Neutrophil (primary cell): ENCODE data around the gene BCAS3.

Experiments
- H3K27ac ChIP-seq: fragments of 200-600 bp; sonication (generic); 2 replicates; pipeline ENCODE4 v1.5.1; 2016; ENCODE audit warnings: mild to moderate bottlenecking, moderate library complexity
- H3K27me3 ChIP-seq: fragments of 200-600 bp; sonication (generic); 2 replicates; pipeline ENCODE4 v1.6.0; 2016; ENCODE audit warnings: mild to moderate bottlenecking
- H3K36me3 ChIP-seq: fragments of 200-600 bp; sonication (generic); 2 replicates; pipeline ENCODE4 v1.5.1; 2017
- H3K4me1 ChIP-seq, 2 experiments: fragments of 200-600 bp in 1 of 2; sonication (generic) in 1 of 2; 1 replicate in 1 of 2; 2 replicates in 1 of 2; pipeline versions ENCODE4 v1.5.1 to v1.6.1; 2013 to 2016; ENCODE audit warnings: low read depth in 1 of 2, low read length in 1 of 2, mild to moderate bottlenecking in 1 of 2, moderate library complexity in 1 of 2; ENCODE audit not compliant: control insufficient read depth in 1 of 2, insufficient read depth in 1 of 2
- H3K4me3 ChIP-seq, 2 experiments: fragments of 200-600 bp in 1 of 2; sonication (generic) in 1 of 2; 1 replicate in 1 of 2; 2 replicates in 1 of 2; pipeline ENCODE4 v1.5.1; 2013 to 2016; ENCODE audit warnings: low read depth in 1 of 2, low read length in 1 of 2, mild to moderate bottlenecking in 1 of 2, moderate library complexity in 1 of 2
- H3K9me3 ChIP-seq: fragments of 200-600 bp; sonication (generic); 2 replicates; pipeline ENCODE4 v1.5.1; 2016
- TF ChIP-seq, protein P1 (sequence below): fragments of 200-600 bp; sonication (generic); IDR thresholded peaks from 2 replicates; pipeline ENCODE4 v1.5.1; 2016; ENCODE audit warnings: antibody characterized with exemption

Gene BCAS3

DNA sequence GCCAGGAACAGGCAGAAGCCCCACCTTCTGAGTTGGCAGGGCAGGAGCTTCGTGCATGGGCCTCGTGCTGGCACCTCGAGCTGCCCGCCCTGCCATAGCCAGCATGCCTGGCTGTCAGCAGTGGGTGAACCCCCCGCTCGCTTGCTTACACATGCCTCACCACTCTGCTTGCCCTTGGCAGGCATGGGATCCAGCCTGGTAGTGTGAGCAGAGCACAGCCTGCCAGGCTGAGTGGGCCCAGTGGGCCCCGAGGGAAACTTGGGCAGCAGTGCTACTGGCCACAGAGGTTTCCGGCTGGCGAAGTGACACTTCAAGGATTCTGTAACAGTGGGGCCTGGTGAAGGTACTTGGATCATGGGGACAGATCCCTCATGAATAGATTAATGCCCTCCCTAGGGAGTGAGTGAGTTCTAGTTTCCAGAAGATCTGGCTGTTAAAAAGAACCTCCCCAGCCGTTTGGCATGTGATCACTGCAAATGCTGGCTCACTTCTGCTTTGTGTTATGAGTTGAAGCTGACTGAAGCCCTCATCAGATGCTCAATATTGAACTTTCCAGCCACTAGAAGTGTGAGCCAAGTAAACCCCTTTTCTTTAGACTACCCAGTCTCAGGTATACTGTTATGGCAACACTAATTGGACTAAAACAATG lies 114.7 kb downstream of the BCAS3 start:
- TF ChIP-seq, protein P1, sequence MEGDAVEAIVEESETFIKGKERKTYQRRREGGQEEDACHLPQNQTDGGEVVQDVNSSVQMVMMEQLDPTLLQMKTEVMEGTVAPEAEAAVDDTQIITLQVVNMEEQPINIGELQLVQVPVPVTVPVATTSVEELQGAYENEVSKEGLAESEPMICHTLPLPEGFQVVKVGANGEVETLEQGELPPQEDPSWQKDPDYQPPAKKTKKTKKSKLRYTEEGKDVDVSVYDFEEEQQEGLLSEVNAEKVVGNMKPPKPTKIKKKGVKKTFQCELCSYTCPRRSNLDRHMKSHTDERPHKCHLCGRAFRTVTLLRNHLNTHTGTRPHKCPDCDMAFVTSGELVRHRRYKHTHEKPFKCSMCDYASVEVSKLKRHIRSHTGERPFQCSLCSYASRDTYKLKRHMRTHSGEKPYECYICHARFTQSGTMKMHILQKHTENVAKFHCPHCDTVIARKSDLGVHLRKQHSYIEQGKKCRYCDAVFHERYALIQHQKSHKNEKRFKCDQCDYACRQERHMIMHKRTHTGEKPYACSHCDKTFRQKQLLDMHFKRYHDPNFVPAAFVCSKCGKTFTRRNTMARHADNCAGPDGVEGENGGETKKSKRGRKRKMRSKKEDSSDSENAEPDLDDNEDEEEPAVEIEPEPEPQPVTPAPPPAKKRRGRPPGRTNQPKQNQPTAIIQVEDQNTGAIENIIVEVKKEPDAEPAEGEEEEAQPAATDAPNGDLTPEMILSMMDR, result no peak
- no peak overlapping the region for H3K4me3 ChIP-seq

DNA sequence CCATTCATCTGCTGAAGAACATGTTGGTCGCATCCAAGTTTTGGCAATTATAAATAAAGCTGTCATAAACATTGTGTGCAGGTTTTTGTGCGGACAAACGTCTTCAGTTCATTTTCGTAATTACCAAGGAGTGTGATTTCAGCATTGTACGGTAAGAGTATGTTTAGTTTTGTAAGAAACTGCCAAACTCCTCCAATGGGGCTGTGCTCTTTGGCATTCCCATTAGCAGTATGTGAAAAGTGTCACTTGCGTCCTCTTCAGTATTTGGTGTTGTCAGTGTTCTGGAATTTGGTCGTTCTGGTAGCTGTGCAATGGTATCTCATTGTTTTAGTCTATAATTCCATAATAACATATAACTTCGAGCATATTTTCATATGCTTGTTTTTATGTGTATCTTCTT lies 120.9 kb downstream of the BCAS3 start:
- no peaks in the 10 kb centered on the region for H3K36me3 ChIP-seq
- no peak overlapping the region for H3K4me3 ChIP-seq
- H3K27ac ChIP-seq, result no peak overlapping the region
- TF ChIP-seq, protein P1, result no peak
- no peaks in the 10 kb centered on the region for H3K27me3 ChIP-seq
- no peaks in the 10 kb centered on the region for H3K9me3 ChIP-seq
- H3K4me1 ChIP-seq, result no peaks in the 10 kb centered on the region

More for the DNA sequence above, 114.7 kb downstream of the BCAS3 start:
- no peaks in the 10 kb centered on the region for H3K27me3 ChIP-seq
- H3K4me1 ChIP-seq, result no peaks in the 10 kb centered on the region
- no peaks in the 10 kb centered on the region for H3K9me3 ChIP-seq
- H3K36me3 ChIP-seq, result no peaks in the 10 kb centered on the region
- no peak overlapping the region for H3K27ac ChIP-seq

- Histone ChIP-seq H3K4me1 (no peaks in the 10 kb centered on the region), H3K9me3 (no peaks in the 10 kb centered on the region), H3K4me3 (no peak overlapping the region), H3K36me3 (no peaks in the 10 kb centered on the region), H3K27ac (no peak overlapping the region), H3K27me3 (no peaks in the 10 kb centered on the region)
- TF ChIP-seq, protein P1, result no peak
Measured at GRCh38 chr17:60802377-60802776, 124.7 kb downstream of the BCAS3 start.

DNA sequence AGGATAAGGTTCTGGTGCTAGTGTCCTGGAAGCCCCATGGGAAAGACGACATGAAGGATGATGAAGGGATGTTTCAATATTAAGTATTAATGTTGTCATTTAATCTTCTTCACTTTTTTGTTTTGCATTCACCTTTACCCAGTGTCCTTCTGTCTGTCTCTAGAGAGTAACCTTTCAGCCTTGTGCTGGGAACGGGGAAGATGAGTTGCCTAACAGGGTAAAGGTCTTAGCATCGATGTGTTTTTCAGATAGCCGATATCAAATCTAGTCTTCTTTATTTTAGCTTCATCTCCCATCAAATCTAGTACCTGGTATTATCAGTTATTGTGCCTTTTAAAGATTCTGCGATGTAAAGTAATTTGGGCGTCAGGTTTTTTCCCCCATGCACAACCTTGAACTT lies 125.4 kb downstream of the BCAS3 start:
- Histone ChIP-seq H3K27me3 (no peaks in the 10 kb centered on the region), H3K4me3 (no peak overlapping the region), H3K36me3 (no peaks in the 10 kb centered on the region), H3K27ac (no peak overlapping the region), H3K4me1 (no peaks in the 10 kb centered on the region), H3K9me3 (no peaks in the 10 kb centered on the region)
- TF ChIP-seq, protein P1, result no peak

DNA sequence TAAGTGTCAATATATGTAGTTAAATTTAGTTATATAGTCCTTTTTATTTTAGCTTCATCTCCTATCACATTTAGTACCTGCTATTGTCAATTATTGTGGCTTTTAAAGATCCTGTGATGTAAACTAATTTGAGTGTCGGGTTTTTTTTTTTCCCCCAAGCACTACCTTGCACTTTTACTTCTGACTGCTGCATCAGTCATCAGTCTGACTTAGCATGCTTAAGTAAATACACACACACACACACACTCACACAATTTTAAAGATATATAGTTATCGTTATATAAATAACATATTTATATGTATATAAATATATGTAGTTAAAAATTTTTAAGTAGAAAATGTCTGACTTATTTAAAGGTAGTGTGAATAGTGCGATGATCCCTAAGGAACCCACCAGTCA lies 127.2 kb downstream of the BCAS3 start:
- no peaks in the 10 kb centered on the region for H3K9me3 ChIP-seq
- no peaks in the 10 kb centered on the region for H3K27me3 ChIP-seq
- H3K4me1 ChIP-seq, result no peaks in the 10 kb centered on the region
- TF ChIP-seq, protein P1, result no peak
- H3K4me3 ChIP-seq, result no peak overlapping the region
- no peak overlapping the region for H3K27ac ChIP-seq
- H3K36me3 ChIP-seq, result no peaks in the 10 kb centered on the region
